Amniotic epithelial cell (primary cell): ENCODE results near the gene UMPS.
"Not testable (repeated sequence)": the region's sequence is repeated elsewhere in the genome, so short reads cannot be mapped to it uniquely, and the experiment has no call there.

Experiments
- DNase-seq: peaks from one replicate; pipeline ENCODE4 v3.0.0-alpha.2; 2010; ENCODE audit warnings: low read depth

The UMPS gene

GRCh38 chr3:124780356-124780755 lies 50.1 kb downstream of the UMPS start:
- DNase-seq = peak; percentile 76

GRCh38 chr3:124780761-124781475 lies 50.7 kb downstream of the UMPS start:
- peak; percentile 63 for DNase-seq

- DNase-seq = no peak
Observed at GRCh38 chr3:124781476-124782376, 51.5 kb downstream of the UMPS start.

GRCh38 chr3:124782377-124782712 lies 52.1 kb downstream of the UMPS start:
- DNase-seq = not testable (repeated sequence)

DNA sequence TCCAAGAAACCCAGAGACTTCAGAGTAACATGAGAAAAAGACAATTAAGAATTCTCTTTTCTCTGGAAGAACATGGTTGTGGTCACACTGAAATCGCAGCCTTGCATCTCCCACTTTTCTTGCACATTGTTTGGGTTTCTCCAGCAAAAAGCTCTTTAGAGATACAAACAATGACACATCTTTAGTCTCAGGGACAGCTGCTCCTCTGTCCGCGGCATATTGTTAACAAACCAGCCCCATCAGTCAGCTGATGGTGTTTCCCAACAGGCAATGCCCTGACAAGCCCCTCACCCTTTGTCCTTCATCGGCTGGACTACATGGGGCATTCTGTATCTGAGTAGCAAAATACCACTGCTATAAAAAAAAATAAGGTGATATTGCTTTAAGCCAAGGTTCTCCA lies 53.4 kb downstream of the UMPS start:
- DNase-seq = no peak

GRCh38 chr3:124784686-124785382 lies 54.6 kb downstream of the UMPS start:
- no peak for DNase-seq

DNA sequence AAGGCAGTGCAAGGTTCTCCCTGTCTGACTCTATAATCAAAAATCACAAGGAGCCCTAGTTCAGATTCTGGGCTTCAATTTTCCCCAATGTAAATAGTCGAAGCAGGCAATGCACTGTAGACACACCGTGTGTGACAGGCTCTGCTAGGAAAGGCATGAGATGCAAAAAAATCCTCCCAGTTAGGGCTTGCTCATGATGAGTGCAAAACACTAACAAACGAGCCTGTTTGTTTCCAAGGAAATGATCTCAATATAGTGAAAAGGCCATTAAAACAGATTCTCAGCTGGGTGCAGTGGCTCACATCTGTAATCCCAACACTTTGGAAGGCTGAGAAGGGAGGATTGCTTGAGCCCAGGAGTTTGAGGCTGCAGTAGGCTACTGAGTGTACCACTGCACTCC lies 55.7 kb downstream of the UMPS start:
- DNase-seq = no peak

DNA sequence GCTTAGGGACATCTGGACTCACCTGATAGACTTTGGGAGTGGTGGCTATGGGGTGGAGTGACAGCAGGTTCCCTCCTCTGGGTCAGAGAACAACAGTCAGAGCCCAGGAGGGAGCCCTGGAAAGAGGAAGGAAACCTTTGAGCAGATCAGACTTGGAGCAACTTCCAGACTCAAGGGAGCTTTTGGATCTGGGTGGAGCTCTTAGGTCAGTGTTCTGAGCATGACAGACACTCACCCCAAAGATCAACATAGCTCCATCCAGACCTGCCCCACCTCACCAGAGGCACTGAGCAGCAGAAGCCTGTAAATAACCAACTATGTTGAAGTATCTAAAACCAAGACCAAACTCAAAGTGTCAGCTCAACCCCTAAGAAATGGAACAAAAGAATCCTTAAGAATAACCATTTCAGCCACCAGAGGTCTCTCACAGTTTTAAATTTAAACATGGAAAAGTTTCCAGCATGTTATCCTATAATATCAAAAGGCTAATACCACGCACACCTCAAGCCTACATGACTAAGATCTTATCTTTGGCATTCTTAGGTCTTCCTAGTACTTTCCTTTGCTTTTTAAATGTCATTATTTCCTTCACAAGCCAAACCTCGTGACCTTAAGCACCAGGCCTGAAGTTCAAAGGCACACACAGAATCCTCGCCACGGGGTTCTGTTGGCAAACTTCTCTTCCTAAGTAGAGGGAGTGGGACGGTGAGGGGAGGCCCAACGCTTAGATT lies 56.4 kb downstream of the UMPS start:
- peak; percentile 66 for DNase-seq

- DNase-seq = peak; percentile 84
Observed at GRCh38 chr3:124787476-124788195, 57.4 kb downstream of the UMPS start.

- no peak for DNase-seq
Observed at GRCh38 chr3:124788254-124788745, 58.0 kb downstream of the UMPS start.

- not testable (repeated sequence) for DNase-seq
Observed at GRCh38 chr3:124789103-124789502, 58.9 kb downstream of the UMPS start.

DNA sequence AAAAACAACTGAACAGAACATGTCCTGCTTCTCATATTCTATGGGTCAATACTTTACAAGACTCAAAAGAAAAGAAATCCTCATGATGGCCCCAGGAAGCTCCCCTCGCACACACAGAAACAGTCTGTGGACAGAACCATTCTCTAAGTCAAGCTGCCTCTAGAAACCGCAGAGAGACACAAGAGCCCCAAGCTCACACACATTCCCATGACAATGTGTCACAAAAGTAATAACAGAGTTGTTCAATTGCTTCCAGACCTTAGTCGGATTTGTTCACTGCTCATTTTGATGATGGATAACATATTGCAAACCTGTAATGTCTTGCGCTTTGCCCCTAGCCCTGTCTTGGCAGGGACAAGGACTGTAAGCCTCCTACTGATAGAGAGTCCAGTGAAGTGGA lies 60.9 kb downstream of the UMPS start:
- peak; percentile 37 for DNase-seq

- peak; percentile 96 for DNase-seq
Observed at GRCh38 chr3:124791639-124792151, 61.4 kb downstream of the UMPS start.

DNA sequence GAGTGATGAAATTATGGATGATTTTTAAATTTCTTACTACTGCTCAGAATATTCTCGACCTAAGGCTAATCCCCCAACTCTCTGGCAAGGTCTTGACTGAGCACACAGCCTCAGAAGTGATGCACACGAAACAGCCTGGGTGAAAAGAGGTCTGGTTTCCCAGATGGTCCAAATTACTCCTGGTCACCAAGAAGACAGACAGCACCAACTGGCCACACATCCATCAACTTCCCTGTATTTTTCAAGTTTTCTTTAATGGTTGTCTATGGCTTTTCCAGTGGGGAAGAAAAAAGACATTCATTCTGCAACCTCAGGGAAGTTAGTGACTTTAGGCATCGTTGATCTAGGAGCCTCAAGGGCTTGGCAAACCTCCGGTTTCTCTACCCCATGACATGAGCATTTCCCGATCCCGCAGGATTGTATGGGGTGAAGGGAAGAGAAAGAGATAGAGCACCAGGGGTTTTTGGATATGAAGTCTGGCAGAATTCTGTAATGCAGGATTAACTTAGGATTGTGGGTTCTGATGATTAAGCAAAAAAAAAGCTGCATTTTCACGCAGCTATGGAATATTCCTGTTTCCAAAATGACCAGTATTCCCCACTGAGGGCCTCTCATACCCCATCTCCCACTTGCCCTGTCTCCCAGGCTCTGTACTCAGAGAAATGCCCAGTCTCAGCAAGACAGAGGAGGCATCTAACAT lies 62.2 kb downstream of the UMPS start:
- DNase-seq = peak; percentile 74

- peak; percentile 80 for DNase-seq
Observed at GRCh38 chr3:124793054-124793739, 62.9 kb downstream of the UMPS start.

DNA sequence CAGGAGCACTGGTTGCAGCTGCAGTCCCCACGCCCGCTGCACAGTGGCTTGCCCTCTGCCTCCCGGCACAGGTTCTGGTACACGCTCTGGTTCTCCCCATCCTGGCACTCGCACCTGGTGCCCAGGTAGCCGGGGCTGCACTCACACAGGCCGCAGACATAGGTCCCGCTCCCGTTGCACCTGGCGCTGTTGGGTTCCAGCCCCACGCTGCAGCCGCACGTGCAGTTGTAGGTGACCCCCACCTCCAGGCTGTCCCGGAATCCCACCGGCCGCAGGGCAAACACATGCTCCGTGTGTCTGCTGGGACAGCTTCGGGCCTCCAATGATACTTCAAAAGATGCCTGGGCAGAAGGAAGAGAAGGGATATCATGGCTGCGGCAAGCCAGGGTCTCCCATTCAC lies 66.2 kb downstream of the UMPS start:
- DNase-seq = no peak

- no peak for DNase-seq
Observed at GRCh38 chr3:124797426-124797945, 67.2 kb downstream of the UMPS start.
